ENCODE data around the gene MUCL3.

DNA sequence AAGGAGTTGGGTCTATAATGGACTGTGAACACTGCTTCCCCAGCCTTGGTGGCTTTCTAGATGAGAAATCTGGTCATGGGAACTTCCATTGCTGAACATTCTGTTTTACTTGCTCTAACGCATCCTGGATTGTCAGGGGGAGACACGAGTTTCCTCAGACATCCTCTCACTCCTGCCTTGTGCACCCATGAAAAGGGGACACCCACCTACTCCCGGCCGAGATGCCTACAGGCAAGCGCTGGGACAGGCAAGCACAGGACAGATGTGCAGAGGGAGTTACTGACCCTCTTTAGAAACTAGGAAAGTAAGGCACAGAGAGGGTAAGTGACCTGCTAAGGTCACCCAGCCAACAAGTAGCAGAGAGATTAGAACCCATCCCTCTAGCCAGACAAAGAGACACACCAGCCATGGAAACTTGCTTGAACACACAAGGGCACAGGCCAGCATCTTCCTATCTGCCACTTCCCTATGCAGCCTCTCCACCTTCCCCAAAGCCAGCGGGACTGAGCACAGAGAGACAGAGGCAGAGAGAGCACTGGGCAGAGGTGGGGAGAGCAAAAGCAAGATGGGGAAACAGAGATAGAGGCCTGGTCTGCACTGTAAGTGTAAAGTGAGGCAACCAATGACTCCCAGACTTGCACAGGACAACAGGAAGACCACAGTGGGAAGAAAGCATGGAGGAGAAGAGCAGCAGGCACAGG is 8.0 kb upstream of the MUCL3 start:
- TF ChIP-seq, protein P1, sequence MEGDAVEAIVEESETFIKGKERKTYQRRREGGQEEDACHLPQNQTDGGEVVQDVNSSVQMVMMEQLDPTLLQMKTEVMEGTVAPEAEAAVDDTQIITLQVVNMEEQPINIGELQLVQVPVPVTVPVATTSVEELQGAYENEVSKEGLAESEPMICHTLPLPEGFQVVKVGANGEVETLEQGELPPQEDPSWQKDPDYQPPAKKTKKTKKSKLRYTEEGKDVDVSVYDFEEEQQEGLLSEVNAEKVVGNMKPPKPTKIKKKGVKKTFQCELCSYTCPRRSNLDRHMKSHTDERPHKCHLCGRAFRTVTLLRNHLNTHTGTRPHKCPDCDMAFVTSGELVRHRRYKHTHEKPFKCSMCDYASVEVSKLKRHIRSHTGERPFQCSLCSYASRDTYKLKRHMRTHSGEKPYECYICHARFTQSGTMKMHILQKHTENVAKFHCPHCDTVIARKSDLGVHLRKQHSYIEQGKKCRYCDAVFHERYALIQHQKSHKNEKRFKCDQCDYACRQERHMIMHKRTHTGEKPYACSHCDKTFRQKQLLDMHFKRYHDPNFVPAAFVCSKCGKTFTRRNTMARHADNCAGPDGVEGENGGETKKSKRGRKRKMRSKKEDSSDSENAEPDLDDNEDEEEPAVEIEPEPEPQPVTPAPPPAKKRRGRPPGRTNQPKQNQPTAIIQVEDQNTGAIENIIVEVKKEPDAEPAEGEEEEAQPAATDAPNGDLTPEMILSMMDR (conservative IDR thresholded peaks at IDR 0.05) = no peak
- no peak for TF ChIP-seq ZFX (IDR thresholded peaks at IDR 0.05)

All from C4-2B (cell line).